Measurements from ENCODE around the gene BMP6.

The BMP6 gene

GRCh38 chr6:7737106-7737505 is 11.2 kb downstream of the BMP6 start:
- no peak for TF ChIP-seq CTCF (IDR thresholded peaks at IDR 0.05)

- TF ChIP-seq CTCF (IDR thresholded peaks at IDR 0.05) = no peak
These were observed 12.0 kb downstream of the BMP6 start for GRCh38 chr6:7737867-7738266.

- TF ChIP-seq CTCF (IDR thresholded peaks at IDR 0.05) = no peak
These were observed 16.4 kb downstream of the BMP6 start for GRCh38 chr6:7742223-7742785.

- TF ChIP-seq CTCF (IDR thresholded peaks at IDR 0.05) = no peak
These were observed 20.0 kb downstream of the BMP6 start for GRCh38 chr6:7745942-7746341.

- no peak for TF ChIP-seq CTCF (IDR thresholded peaks at IDR 0.05)
These were observed 21.1 kb downstream of the BMP6 start for GRCh38 chr6:7747016-7747415.

GRCh38 chr6:7747433-7747832 is 21.5 kb downstream of the BMP6 start:
- no peak for TF ChIP-seq CTCF (IDR thresholded peaks at IDR 0.05)

- TF ChIP-seq CTCF (IDR thresholded peaks at IDR 0.05) = no peak
These were observed 22.1 kb downstream of the BMP6 start for GRCh38 chr6:7747901-7748504.

- TF ChIP-seq CTCF (IDR thresholded peaks at IDR 0.05) = no peak
These were observed 23.6 kb downstream of the BMP6 start for GRCh38 chr6:7749478-7749877.

All from LNCAP (cell line).